Lung (tissue), 12 donors: Measurements from ENCODE around the gene NANOS1. TPM values are rescaled to one million over a fixed set of nuclear protein-coding genes. Genes with fewer than 3 reads are reported as not detected.

Experiments
- ATAC-seq: fragments of 200-7000 bp; cut with Tn5 transposase; one replicate; pipeline ENCODE4 v1.9.1; 2020; ENCODE audit warnings: moderate number of reproducible peaks; ENCODE audit not compliant: insufficient read depth, low FRiP score
- DNase-seq, 3 donors: peaks; one replicate each; pipeline ENCODE4 v3.0.0-alpha.2; 2013 to 2017
- H3K27ac ChIP-seq, 2 donors: one replicate each; pipeline ENCODE4 v1.5.1; 2013; ENCODE audit warnings: mild to moderate bottlenecking in 2 of 2, moderate library complexity in 2 of 2, control low read depth in 1 of 2, inconsistent platforms in 1 of 2, low read depth in 1 of 2, low read length in 1 of 2
- H3K27me3 ChIP-seq, 3 donors: one replicate each; pipeline ENCODE4 v1.5.1; 2013; ENCODE audit warnings: low read length in 2 of 3; ENCODE audit not compliant: control insufficient read depth in 3 of 3, insufficient read depth in 3 of 3
- H3K36me3 ChIP-seq, 4 donors: one replicate each; pipeline ENCODE4 v1.5.1; 2013; ENCODE audit warnings: low read length in 4 of 4, mild to moderate bottlenecking in 1 of 4, moderate library complexity in 1 of 4; ENCODE audit not compliant: control insufficient read depth in 4 of 4, insufficient read depth in 4 of 4
- H3K4me1 ChIP-seq, 5 donors: one replicate each; pipeline ENCODE4 v1.5.1; 2013; ENCODE audit warnings: low read length in 5 of 5, mild to moderate bottlenecking in 2 of 5, moderate library complexity in 1 of 5; ENCODE audit not compliant: control insufficient read depth in 5 of 5, insufficient read depth in 5 of 5
- H3K4me3 ChIP-seq: one replicate; pipeline ENCODE4 v1.5.1; 2013; ENCODE audit warnings: mild to moderate bottlenecking, control low read depth, moderate library complexity
- H3K9ac ChIP-seq, 2 donors: one replicate each; pipeline ENCODE4 v1.5.1; 2013; ENCODE audit warnings: low read length in 2 of 2, control low read depth in 1 of 2; ENCODE audit not compliant: insufficient read depth in 1 of 2
- H3K9me3 ChIP-seq, 4 donors: one replicate each; pipeline ENCODE4 v1.5.1; 2013; ENCODE audit warnings: low read length in 3 of 4, mild to moderate bottlenecking in 1 of 4, moderate library complexity in 1 of 4; ENCODE audit not compliant: control insufficient read depth in 4 of 4, insufficient read depth in 3 of 4
- WGBS, 2 donors: extraction: QIAGEN DNeasy Blood & Tissue Kit; methylation state at CpG; one replicate each; pipeline ENCODE4 v1.1.7; 2013; 5-methylcytosine and 5-hydroxymethylcytosine counted together
- polyA plus RNA-seq, 2 donors: library from polyadenylated mRNA; stranded (reverse); fragments of 200-250 nt; gene quantifications; one replicate each; pipeline ENCODE4 v1.2.1, GENCODE V29; 2013
- total RNA-seq, 2 donors: library from RNA; depleted of rRNA in 1 of 2; stranded (reverse); fragments of >200 nt in 1 of 2; gene quantifications; one replicate each; pipeline ENCODE4 v1.2.1, GENCODE V29; 2014 to 2021
- TF ChIP-seq, protein P1 (sequence below): IDR thresholded peaks from 2 replicates; pipeline ENCODE4 v1.5.1; 2012; ENCODE audit warnings: mild to moderate bottlenecking; ENCODE audit errors: control extremely low read depth, extremely low read depth
- donor health status: control.
- donor health status: control.
- donor health status: Bipolar disorder and iron deficiency.
- donor health status: healthy.
- donor health status: DM: yes; HTN: yes; CAD: no.

NANOS1 gene
- total and polyA plus RNA-seq, 4 donors: 0.73 to 1.4 (median 0.82) TPM

DNA sequence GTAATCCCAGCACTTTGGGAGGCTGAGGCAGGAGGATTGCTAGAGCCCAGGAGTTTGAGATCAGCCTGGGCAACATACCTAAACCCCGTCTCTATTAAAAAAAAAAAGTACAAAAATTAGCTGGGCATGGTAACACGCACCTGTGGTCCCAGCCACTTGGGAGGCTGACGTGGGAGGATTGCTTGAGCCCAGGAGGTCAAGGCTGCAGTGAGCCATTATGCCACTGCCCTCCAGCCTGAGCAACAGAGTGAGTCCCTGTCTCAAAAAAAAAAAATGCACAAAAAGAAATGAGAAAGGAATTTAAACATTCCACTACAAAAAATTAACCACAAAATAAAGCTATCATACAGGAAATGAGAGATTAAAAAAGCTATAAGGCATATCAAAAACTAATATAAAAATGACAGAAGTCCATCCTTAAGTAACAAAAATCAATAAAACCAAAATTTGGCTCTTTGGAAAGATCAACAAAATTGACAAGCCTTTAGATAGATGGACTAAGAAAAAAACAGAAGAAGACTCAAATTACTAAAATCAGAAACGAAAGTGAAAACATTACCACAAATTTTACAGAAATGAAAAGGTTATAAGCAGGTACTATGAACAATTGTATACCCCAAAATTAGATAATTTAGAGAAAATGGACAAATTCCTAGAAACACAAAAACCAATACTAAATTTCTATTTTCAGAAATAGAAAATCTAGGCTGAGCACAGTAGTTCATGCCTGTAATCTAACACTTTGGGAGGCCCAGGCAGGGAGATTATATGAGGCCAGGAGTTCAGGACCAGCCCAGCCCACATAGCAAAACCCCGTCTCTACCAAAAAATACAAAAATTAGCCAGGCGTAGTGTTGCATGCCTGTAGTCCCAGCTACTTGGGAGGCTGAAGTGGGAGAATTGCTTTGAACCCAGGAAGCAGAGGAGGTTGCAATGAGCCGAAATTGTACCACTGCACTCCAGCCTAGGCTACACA lies 42.4 kb upstream of the NANOS1 start:
- H3K27ac ChIP-seq: no peak overlapping the region
- H3K36me3 ChIP-seq: no peaks in the 10 kb centered on the region
- ATAC-seq: no peak
- no peak overlapping the region for H3K4me3 ChIP-seq
- WGBS, 2 donors: 74 to 89% methylated on average over 7 of the region's 7 CpGs
- no peaks in the 10 kb centered on the region for H3K4me1 ChIP-seq
- TF ChIP-seq, protein P1, sequence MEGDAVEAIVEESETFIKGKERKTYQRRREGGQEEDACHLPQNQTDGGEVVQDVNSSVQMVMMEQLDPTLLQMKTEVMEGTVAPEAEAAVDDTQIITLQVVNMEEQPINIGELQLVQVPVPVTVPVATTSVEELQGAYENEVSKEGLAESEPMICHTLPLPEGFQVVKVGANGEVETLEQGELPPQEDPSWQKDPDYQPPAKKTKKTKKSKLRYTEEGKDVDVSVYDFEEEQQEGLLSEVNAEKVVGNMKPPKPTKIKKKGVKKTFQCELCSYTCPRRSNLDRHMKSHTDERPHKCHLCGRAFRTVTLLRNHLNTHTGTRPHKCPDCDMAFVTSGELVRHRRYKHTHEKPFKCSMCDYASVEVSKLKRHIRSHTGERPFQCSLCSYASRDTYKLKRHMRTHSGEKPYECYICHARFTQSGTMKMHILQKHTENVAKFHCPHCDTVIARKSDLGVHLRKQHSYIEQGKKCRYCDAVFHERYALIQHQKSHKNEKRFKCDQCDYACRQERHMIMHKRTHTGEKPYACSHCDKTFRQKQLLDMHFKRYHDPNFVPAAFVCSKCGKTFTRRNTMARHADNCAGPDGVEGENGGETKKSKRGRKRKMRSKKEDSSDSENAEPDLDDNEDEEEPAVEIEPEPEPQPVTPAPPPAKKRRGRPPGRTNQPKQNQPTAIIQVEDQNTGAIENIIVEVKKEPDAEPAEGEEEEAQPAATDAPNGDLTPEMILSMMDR: no peak
- no peak for DNase-seq
- no peak overlapping the region for H3K9ac ChIP-seq
- H3K9me3 ChIP-seq: peaks cover 0 to 6% (median 2%) of the 10 kb centered on the region in 4 donors
- H3K27me3 ChIP-seq: no peaks in the 10 kb centered on the region

DNA sequence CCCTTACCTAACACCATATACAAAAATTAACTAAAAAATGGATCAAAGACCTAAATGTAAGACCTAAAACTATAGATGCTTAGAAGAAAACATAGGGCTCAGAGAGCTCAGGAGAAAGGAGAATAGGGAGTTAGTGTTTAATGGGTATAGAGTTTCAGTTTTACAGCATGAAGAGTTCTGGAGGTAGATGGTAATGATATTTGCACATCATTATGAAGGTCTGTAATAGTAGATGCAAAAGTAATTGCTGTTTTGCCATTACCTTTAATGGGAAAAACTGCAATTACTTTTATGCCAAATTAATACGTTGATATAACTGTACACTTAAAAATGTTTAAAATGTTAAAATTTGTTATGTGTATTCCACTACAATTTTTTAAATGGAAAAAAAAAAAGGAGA lies 39.2 kb upstream of the NANOS1 start:
- WGBS, 2 donors: 93 to 98% methylated on average over 1 of the region's 1 CpG
- DNase-seq (no peak), ATAC-seq (no peak)
- Histone ChIP-seq H3K9ac (no peak overlapping the region), H3K27ac (no peak overlapping the region), H3K9me3 (peaks cover 0 to 5% (median 1%) of the 10 kb centered on the region in 4 donors), H3K4me1 (no peaks in the 10 kb centered on the region), H3K27me3 (no peaks in the 10 kb centered on the region), H3K36me3 (no peaks in the 10 kb centered on the region), H3K4me3 (no peak overlapping the region)
- TF ChIP-seq, protein P1: no peak

DNA sequence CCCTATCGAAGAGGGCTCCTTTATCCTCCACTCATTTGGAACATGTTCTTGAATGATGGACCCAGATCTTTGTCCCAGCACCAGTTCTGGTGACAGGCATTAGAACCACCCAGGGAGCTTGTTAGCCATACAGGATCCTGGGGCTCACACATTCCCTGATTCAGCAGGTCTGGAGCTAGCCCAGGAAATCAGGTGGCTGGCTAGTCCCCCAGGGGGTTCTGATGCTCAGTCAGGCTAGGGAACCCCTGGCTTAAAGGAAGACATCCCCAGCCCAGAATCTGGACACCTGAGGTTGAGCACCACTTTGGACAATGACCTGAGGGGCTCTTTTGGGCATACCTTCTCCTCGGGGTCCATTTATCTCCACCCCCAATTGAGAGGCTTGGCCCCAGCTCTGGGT lies 37.0 kb upstream of the NANOS1 start:
- WGBS, 2 donors: 81 to 82% methylated on average over 2 of the region's 2 CpGs

More for the DNA sequence above, 37.0 kb upstream of the NANOS1 start:
- H3K4me3 ChIP-seq: no peak overlapping the region
- no peak overlapping the region for H3K9ac ChIP-seq
- ATAC-seq (no peak), DNase-seq (no peak)
- TF ChIP-seq, protein P1: no peak
- H3K9me3 ChIP-seq: peaks cover 0 to 3% (median 0%) of the 10 kb centered on the region in 4 donors
- H3K36me3 ChIP-seq: no peaks in the 10 kb centered on the region
- no peak overlapping the region for H3K27ac ChIP-seq
- no peaks in the 10 kb centered on the region for H3K4me1 ChIP-seq
- no peaks in the 10 kb centered on the region for H3K27me3 ChIP-seq
